ENCODE data around the gene TTC34.

The TTC34 gene

DNA sequence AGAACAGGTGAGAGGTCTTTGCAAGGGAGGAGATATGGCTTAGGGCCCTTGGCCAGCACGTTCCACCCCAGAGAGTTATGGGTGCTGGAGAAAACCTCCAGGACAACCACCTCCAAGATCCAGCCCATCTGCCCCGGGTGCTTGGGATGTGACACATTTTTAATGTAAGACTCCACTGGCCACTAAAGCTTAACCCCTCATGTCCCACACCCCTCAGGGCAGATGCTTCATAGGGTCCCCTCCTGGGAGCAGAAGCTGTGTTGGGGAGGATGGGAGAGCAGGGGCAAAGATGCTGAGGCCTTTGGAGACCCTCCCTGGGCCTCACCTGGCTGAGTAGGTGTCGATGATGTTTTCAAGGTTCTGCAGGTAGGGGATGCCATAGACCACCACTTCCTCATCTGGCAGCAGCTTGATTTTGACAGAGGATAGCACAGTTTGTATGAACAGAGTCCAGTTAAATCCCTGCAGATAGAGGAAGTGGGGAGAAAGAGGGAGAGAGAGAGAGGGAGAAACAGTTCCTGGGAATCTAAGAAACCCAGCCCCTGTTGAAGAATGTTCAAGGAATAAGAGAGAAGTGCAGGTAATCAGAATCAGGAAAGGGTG, 203.1 kb downstream of the TTC34 start:
- no peak for TF ChIP-seq CTCF (IDR thresholded peaks at IDR 0.05; ENCODE audit: low read depth, low read length)
- DNase-seq (ENCODE audit: extremely low read depth, low read depth) = no peak

DNA sequence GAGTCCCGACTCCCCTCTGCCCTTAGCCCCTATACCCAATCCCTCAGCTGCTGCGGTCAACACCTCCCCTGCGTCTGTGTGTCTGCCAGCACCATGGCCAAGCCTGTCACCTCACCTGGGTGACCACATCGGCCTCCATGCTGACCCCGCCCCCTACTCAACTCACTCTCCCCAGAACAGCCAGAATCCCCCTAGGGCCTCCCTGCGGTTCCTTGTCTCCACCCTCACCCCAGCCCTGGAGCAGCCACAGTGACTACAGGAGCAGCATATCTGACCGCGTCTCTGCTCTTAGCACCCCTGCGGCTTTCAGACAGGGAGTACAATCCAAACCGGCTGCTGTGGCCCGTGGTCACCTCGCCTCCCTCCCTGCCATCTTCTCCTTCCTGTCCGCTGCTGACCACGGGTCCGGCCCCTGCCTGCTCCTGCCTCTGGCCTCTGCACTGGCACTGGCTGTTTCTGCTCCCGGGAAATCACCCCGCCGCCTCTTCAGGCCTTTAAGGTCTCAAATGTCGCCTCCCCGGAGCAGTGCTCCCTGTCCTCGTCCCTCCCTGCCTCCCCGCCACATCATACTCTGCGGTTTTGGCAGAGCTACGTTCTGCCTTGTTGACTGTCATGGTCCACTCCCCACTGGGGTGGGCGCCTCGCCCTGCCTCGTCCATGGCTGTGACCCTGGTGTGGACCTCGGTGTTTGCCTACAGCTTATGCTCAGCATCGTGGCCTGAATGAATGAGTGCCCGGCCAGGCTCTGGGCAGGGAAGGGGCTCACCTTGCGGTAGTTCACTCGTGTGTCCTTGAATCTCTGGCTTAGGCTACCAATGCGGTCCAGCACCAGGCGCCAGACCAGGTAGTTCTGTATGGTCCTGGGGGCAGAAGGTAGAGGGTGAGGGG, 203.8 kb downstream of the TTC34 start:
- DNase-seq (ENCODE audit: extremely low read depth, low read depth) = no peak
- TF ChIP-seq CTCF (IDR thresholded peaks at IDR 0.05; ENCODE audit: low read depth, low read length) = no peak

DNA sequence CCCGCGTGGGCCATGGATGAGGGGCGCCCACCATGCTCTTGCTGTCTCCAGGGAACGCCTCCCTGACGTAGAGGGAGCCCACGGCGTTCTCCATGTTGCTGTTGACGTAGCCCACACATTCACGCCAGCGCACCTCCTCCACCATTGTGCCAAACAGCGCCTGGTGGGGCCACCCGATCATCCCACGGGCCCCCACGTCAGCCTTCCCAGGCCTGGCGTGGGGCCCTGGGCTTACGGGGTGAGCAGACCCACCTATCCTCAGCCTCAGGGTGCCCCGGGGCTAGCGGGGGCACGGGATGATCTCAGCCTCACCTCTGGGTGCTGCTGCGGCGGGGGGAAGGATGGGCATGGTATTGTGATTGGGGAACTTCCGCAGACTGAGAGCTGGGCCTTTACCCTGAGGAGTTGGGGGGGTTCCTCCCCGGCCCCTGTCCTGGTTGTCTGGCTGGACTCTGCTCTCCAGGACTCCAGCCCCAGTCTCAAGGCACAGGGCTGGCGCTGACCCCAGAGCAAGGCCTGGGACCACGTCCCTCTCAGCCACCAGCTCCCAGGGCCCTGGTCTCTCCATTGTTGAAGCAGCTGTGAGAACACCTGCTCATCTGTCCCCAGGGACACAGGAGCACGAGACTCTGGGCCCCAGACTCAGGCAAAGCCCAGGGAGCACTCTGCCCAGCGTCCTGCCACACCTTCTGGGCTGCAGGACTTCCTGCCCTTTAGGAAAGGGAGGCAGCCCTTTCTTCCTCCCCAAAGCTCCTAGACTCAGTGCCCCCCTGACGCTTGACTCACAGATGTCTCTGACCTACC, 204.8 kb downstream of the TTC34 start:
- DNase-seq (ENCODE audit: extremely low read depth, low read depth) = no peak
- no peak for TF ChIP-seq CTCF (IDR thresholded peaks at IDR 0.05; ENCODE audit: low read depth, low read length)

DNA sequence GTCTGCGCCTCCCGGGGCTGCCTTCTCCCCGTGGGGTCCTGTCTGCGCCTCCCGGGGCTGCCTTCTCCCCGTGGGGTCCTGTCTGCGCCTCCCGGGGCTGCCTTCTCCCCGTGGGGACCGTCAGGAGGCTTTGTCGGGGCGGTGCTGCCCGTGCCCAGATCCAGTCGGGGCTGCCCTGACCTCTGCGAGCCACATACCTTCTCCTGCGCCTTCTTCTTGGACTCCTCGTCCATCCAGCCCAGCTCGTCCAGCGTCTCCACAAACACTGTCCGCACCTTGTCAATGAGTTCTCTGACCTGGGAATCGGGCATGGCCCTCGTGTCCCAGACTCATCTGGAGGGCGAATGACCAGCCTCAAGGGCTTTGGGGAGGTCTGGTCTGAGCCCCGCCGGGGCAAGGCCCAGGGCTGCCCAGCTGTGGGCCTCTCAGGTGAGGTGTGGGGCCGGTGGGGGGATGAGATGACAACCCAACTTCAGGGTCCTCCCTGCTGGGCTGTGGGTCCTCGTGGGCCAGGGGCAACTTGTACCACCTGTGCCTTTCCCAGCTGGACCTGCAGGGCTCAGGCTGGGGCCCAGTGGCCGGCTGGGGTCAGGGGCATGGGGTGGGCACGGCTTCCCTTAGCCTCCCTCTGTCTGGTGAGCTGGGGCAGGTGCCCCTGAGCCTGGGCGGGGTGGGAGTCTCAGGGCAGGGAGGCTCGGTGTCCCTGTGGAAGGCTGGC, 205.5 kb downstream of the TTC34 start:
- TF ChIP-seq CTCF (IDR thresholded peaks at IDR 0.05; ENCODE audit: low read depth, low read length) = no peak
- DNase-seq (ENCODE audit: extremely low read depth, low read depth) = no peak

DNA sequence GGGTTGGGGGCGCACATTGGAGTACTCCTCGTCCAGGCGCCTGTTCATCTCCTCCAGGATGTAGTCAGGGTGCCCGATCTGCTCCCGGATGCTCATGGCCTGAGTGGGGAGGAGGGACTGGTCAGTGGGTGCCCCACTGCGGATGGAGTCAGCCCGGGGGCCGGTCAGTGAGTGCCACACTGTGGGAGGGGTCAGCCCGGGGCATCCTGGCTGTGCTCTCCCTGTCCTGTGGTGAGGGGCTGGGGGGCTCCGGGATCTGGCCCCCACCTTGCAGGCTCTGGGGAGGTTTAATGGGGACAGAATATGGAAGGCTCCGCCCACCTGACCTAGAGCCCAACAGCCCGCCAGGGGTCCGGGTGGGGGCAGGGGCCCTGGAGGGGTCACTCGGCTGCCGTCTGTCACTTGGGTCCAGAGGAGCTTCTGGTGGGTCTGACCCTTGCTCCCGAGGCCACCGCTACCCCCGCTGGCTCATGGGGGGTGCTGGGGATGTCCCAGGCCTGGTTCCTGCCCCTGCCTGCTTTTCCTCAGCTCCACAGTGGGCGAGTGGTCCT, 206.2 kb downstream of the TTC34 start:
- DNase-seq (ENCODE audit: extremely low read depth, low read depth) = no peak
- no peak for TF ChIP-seq CTCF (IDR thresholded peaks at IDR 0.05; ENCODE audit: low read depth, low read length)

GRCh38 chr1:2594641-2595131, 206.8 kb downstream of the TTC34 start:
- DNase-seq (ENCODE audit: extremely low read depth, low read depth) = no peak
- no peak for TF ChIP-seq CTCF (IDR thresholded peaks at IDR 0.05; ENCODE audit: low read depth, low read length)
